Gastrocnemius medialis (tissue), 4 donors: ENCODE measurements around the gene FUNDC2.

Experiments used
- CTCF ChIP-seq, 5 experiments: fragments of 450-650 bp in 3 of 5; fragments of 200-600 bp in 2 of 5; sonication (generic) in 2 of 5; IDR thresholded peaks in 4 of 5; conservative IDR thresholded peaks in 1 of 5; 1 replicate in 4 of 5; 2 replicates in 1 of 5; pipeline ENCODE4 v1.5.1; 2016 to 2019; ENCODE audit warnings: antibody characterized with exemption in 5 of 5, mild to moderate bottlenecking in 3 of 5, moderate library complexity in 3 of 5
- POLR2A ChIP-seq, 2 donors: fragments of 450-650 bp; IDR thresholded peaks; one replicate each; pipeline ENCODE4 v1.6.1; 2017; ENCODE audit warnings: antibody characterized with exemption in 2 of 2, mild to moderate bottlenecking in 2 of 2, moderate library complexity in 2 of 2

GRCh38 chrX:155046811-155047528, 20.3 kb downstream of the FUNDC2 start:
- TF ChIP-seq CTCF (IDR thresholded peaks at IDR 0.05 in 4 of 5, conservative IDR thresholded peaks at IDR 0.05 in 1 of 5) (no peak), POLR2A (IDR thresholded peaks at IDR 0.05) (no peak)
